Gastroesophageal sphincter (tissue), 4 donors: ENCODE measurements around the gene CNTLN. TPM values are rescaled to one million over a fixed set of nuclear protein-coding genes. Genes with fewer than 3 reads are reported as not detected.

Experiments
- ATAC-seq: fragments of 150-250 bp; one replicate; pipeline ENCODE4 v1.9.1; 2016; ENCODE audit warnings: mild to moderate bottlenecking, moderate library complexity
- H3K27ac ChIP-seq, 4 donors: fragments of 200-600 bp; sonication (generic) in 3 of 4; 1 replicate in 3 of 4; 2 replicates in 1 of 4; pipeline ENCODE4 v1.5.1; 2016 to 2019
- H3K27me3 ChIP-seq: fragments of 200-600 bp; sonication (generic); one replicate; pipeline ENCODE4 v1.5.1; 2019
- H3K36me3 ChIP-seq, 2 donors: fragments of 200-600 bp; sonication (generic); one replicate each; pipeline ENCODE4 v1.5.1; 2019; ENCODE audit warnings: control low read depth in 1 of 2
- H3K4me1 ChIP-seq, 3 donors: fragments of 200-600 bp; sonication (generic); 1 replicate in 2 of 3; 2 replicates in 1 of 3; pipeline ENCODE4 v1.5.1; 2016 to 2019; ENCODE audit warnings: control low read depth in 2 of 3
- H3K4me3 ChIP-seq, 2 donors: fragments of 200-600 bp; sonication (generic); one replicate each; pipeline ENCODE4 v1.5.1; 2019; ENCODE audit warnings: mild to moderate bottlenecking in 1 of 2, moderate library complexity in 1 of 2
- H3K9me3 ChIP-seq, 3 donors: fragments of 200-600 bp; sonication (generic); one replicate each; pipeline ENCODE4 v1.5.1; 2017 to 2019; ENCODE audit warnings: control low read depth in 2 of 3
- CTCF ChIP-seq, 4 experiments: fragments of 200-600 bp in 2 of 4; fragments of 450-650 bp in 2 of 4; sonication (generic) in 1 of 4; IDR thresholded peaks; one replicate each; pipeline ENCODE4 v1.5.1; 2017 to 2019; ENCODE audit warnings: antibody characterized with exemption in 4 of 4, mild to moderate bottlenecking in 2 of 4, moderate library complexity in 2 of 4
- EP300 ChIP-seq: sonication (generic); formaldehyde crosslinking; IDR thresholded peaks from one replicate; pipeline ENCODE4 v1.6.1; 2017; ENCODE audit warnings: antibody characterized with exemption, mild to moderate bottlenecking
- POLR2A ChIP-seq, 2 donors: fragments of 450-650 bp; IDR thresholded peaks; one replicate each; pipeline ENCODE4 v1.6.1; 2017; ENCODE audit warnings: antibody characterized with exemption in 2 of 2, mild to moderate bottlenecking in 2 of 2, moderate library complexity in 1 of 2
- POLR2AphosphoS5 ChIP-seq: sonication (generic); formaldehyde crosslinking; IDR thresholded peaks from one replicate; pipeline ENCODE4 v1.6.1; 2017; ENCODE audit warnings: antibody characterized with exemption
- WGBS, 2 donors: methylation state at CpG; one replicate each; pipeline ENCODE4 v1.1.5; 2018; ENCODE audit warnings: low coverage in 1 of 2; 5-methylcytosine and 5-hydroxymethylcytosine counted together
- total RNA-seq, 4 donors: library from RNA; depleted of rRNA; stranded (reverse); fragments of >200 nt; gene quantifications; one replicate each; pipeline ENCODE4 v1.1.0, GENCODE V29; 2016

Gene CNTLN
- total RNA-seq, 4 donors from 2014 or later: 11.3 to 17.1 (median 12.9) TPM

GRCh38 chr9:17401858-17402257 is 267.0 kb downstream of the CNTLN start:
- Histone ChIP-seq H3K4me1 (no peaks in the 10 kb centered on the region), H3K4me3 (no peak overlapping the region), H3K36me3 (peaks cover 0 to 22% of the 10 kb centered on the region in 2 donors), H3K9me3 (no peaks in the 10 kb centered on the region), H3K27me3 (no peaks in the 10 kb centered on the region), H3K27ac (no peak overlapping the region)
- 64 to 97% methylated on average over 2 of the region's 2 CpGs for WGBS, 2 donors
- ATAC-seq: no peak
- TF ChIP-seq POLR2AphosphoS5: no peak
- no peak for TF ChIP-seq CTCF (IDR thresholded peaks at IDR 0.05)
- no peak for TF ChIP-seq EP300
- TF ChIP-seq POLR2A (IDR thresholded peaks at IDR 0.05): no peak

DNA sequence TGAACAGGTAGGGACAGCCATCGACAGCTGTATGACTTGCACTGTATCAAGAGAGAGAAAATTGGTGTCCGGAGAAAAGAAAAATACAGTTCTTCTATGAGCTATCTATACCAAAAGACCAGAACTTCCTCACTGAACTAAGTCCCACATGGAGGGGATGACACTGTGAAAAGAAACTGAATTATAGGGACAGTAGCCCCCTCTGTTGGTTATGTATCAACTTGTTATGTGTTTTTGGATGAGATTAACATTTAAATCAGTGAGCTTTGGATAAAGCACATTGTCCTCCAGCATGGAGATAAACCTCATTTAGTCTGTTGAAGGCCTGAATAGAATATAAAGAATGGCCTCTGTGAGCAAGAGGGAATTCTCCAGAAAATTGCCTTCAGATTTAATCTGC is 267.5 kb downstream of the CNTLN start:
- Histone ChIP-seq H3K27ac (no peak overlapping the region), H3K4me3 (no peak overlapping the region), H3K9me3 (no peaks in the 10 kb centered on the region), H3K27me3 (no peaks in the 10 kb centered on the region), H3K36me3 (peaks cover 0 to 22% of the 10 kb centered on the region in 2 donors), H3K4me1 (no peaks in the 10 kb centered on the region)
- 91 to 100% methylated on average over 2 of the region's 2 CpGs for WGBS, 2 donors
- no peak for ATAC-seq
- TF ChIP-seq CTCF (IDR thresholded peaks at IDR 0.05) (no peak), POLR2A (IDR thresholded peaks at IDR 0.05) (no peak), EP300 (no peak), POLR2AphosphoS5 (no peak)

DNA sequence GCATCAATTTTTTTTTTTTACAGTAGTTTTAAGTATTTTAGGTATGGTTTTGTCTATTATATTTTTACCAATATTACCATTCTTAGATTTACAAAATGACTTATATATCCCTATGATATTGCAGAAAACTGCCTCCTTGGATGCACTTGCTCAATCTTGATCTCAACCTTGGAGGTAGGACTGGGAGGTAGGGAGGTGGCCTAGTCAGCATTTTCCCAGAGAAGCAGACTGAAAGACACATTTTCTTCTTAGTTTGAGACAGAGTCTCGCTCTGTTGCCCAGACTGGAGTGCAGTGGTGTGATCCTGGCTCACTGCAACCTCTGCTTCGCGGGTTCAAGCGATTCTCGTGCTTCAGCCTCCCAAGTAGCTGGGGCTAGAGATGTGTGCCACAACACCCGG is 268.7 kb downstream of the CNTLN start:
- Histone ChIP-seq H3K27ac (no peak overlapping the region), H3K4me1 (no peaks in the 10 kb centered on the region), H3K36me3 (peaks cover 0 to 22% of the 10 kb centered on the region in 2 donors), H3K27me3 (no peaks in the 10 kb centered on the region), H3K9me3 (no peaks in the 10 kb centered on the region), H3K4me3 (no peak overlapping the region)
- no peak for ATAC-seq
- 90 to 100% methylated on average over 1 to 5 of the region's 6 CpGs for WGBS, 2 donors
- TF ChIP-seq POLR2AphosphoS5 (no peak), CTCF (IDR thresholded peaks at IDR 0.05) (no peak), EP300 (no peak), POLR2A (IDR thresholded peaks at IDR 0.05) (no peak)

- WGBS, 2 donors: 76 to 78% methylated on average over 3 of the region's 3 CpGs
- ATAC-seq: no peak
- TF ChIP-seq POLR2A (IDR thresholded peaks at IDR 0.05) (no peak), POLR2AphosphoS5 (no peak), CTCF (IDR thresholded peaks at IDR 0.05) (no peak)
- Histone ChIP-seq H3K27me3 (no peaks in the 10 kb centered on the region), H3K36me3 (peaks cover 0 to 14% of the 10 kb centered on the region in 2 donors), H3K4me3 (no peak overlapping the region), H3K9me3 (no peaks in the 10 kb centered on the region), H3K27ac (no peak overlapping the region), H3K4me1 (no peaks in the 10 kb centered on the region)
Observed at GRCh38 chr9:17414986-17415385, 280.1 kb downstream of the CNTLN start.

- WGBS, 2 donors: 100% methylated on average over 2 of the region's 4 CpGs; no CpG with 5 or more reads in 1 of the 2 donors
- peak; percentile 60 for ATAC-seq
- Histone ChIP-seq H3K4me3 (no peak overlapping the region), H3K9me3 (no peaks in the 10 kb centered on the region), H3K27me3 (no peaks in the 10 kb centered on the region), H3K4me1 (no peaks in the 10 kb centered on the region), H3K36me3 (peaks cover 0 to 17% of the 10 kb centered on the region in 2 donors), H3K27ac (no peak overlapping the region)
- TF ChIP-seq POLR2AphosphoS5: no peak
- no peak for TF ChIP-seq POLR2A (IDR thresholded peaks at IDR 0.05)
- no peak for TF ChIP-seq CTCF (IDR thresholded peaks at IDR 0.05)
- TF ChIP-seq EP300: no peak
Observed at GRCh38 chr9:17422994-17423680, 288.3 kb downstream of the CNTLN start.
